ENCODE data around the gene LRIT1.

DNA sequence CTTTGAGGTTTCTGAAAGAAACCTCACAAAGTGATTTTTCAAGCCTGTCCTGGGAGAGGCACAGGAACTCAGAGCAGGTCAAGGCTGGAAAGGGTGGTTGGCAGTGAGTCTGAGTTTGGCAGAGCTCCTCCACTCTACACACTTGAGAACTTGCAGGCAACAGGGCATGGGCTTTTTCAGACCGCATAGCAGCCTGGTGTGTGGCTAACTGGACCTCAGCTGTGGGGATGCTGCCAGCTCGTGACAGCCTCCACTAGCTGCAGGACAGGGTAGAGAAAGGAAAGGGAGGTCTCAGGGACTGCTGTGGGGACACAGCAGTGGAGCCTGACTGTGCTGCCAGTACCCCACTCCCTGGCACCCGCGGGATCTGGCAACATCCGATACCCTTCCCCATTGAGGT is 44.4 kb downstream of the LRIT1 start:
- TF ChIP-seq EZH2 (IDR thresholded peaks at IDR 0.05; ENCODE audit: borderline replicate concordance, low read length), result no peak
- TF ChIP-seq, protein P1, sequence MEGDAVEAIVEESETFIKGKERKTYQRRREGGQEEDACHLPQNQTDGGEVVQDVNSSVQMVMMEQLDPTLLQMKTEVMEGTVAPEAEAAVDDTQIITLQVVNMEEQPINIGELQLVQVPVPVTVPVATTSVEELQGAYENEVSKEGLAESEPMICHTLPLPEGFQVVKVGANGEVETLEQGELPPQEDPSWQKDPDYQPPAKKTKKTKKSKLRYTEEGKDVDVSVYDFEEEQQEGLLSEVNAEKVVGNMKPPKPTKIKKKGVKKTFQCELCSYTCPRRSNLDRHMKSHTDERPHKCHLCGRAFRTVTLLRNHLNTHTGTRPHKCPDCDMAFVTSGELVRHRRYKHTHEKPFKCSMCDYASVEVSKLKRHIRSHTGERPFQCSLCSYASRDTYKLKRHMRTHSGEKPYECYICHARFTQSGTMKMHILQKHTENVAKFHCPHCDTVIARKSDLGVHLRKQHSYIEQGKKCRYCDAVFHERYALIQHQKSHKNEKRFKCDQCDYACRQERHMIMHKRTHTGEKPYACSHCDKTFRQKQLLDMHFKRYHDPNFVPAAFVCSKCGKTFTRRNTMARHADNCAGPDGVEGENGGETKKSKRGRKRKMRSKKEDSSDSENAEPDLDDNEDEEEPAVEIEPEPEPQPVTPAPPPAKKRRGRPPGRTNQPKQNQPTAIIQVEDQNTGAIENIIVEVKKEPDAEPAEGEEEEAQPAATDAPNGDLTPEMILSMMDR (IDR thresholded peaks at IDR 0.05; ENCODE audit: low read length), result no peak
